Endometrial microvascular endothelial cells (primary cell): ENCODE results near the gene TRAK2. TPM values are rescaled to one million over a fixed set of nuclear protein-coding genes. Genes with fewer than 3 reads are reported as not detected.

Source experiments
- in situ Hi-C: cut with HindIII; loops from 2 replicates; pipeline ENCODE4 v1.10.0; 2017; ENCODE audit warnings: low sequenced_read_pairs, low pct_unique_long_range_greater_than_20kb; ENCODE audit errors: inconsistent ontology term
- total RNA-seq: library from RNA; depleted of rRNA; stranded (reverse); fragments of >200 nt; gene quantifications from one replicate; pipeline ENCODE4 v1.2.3, GENCODE V29; 2015; ENCODE audit errors: inconsistent ontology term

Gene TRAK2
- total RNA-seq, 1 donor from 2014 or later: 32.8 TPM

DNA sequence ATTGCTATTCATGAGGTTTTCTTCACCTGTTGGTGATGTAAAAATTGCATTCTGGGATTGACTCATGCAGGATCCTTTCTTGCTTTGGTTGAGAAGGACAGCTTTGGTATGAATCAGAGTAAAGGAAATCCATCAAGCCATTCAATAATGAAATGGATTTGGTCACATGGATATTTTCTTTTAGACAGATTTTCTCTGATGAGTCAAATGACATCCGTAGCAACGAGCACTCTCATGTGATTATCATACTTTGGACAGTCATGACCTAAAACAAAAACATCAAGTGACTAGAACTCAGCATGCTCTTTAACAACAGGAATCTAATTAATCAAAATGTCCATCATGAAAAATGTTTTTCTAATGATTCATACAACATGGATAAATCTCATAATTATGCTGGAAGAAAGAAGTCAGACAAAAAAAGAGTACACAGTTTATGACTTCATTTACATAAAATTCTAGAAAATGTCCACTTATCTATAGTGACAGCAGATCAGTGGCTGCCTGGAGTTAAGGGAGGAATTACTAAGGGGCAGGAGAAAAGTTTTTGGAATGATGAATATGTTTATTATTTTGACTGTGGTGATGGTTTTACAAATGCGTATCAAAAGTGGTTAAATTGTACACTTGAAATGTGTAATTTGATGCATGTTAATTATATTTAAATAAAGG lies 30.7 kb downstream of the TRAK2 start:
- in situ Hi-C loops: no loop called here

DNA sequence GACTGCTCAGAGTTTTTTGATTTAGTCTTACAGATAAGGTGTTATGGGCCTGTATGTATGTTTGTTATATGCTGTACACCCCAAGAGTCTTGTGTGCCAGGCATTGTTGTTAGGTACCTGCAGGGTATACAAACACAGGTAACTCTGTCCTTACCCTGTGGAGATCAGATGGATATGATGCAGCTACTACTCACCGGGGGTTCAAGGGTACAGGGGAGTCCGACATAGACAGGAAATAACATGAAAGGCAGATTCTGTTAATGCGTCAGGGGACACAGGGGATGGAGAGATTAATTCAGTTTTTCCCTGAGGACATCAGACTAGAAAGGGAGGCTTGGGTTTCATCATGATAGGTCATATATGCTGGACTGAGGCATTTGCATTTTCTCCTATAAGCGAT lies 31.3 kb downstream of the TRAK2 start:
- in situ Hi-C loops: no loop called here

DNA sequence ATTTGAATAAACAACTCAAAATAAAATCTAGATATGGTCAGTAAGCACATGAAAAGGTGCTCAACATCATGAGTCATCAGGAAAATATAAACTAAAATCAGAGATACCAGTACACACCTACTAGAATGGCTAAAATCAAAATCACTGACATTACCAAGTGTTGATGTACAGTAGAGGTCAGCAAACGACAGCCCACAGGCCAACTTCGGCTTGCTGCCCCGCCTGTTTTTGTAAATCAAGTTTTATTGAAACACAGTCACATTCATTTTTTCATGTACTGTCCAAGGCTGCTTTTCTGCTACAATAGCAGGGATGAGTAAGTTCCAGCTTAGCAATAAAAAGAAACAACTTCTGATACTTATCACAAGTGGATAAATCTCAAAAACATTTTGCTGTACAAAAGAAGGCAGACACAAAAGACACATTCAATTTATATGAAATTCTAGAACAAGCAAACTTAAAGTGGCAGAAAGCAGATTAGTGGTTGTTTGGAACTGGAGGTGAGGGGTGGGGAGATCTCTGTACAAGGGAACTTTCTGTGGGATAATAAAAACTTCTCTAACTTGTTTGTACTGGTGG lies 32.1 kb downstream of the TRAK2 start:
- in situ Hi-C loops: no loop called here

DNA sequence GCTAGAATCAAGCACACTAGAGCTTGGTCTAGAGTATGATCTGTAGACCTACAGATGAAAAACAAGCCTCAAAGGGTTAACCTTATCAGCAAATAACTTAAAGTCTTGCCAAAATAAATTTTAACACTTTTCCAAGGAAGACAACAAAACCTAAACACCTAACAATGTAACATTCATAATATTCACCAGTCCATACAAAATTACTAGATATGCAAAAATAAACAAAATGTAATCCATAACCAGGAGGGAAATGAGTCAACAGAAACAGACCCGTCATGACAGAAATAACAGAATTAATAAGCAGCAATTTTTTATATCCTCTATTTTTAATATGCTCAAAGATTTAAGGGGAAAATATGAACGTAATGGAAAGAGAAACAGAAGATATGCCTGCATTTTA lies 36.1 kb downstream of the TRAK2 start:
- in situ Hi-C loops: no loop called here

DNA sequence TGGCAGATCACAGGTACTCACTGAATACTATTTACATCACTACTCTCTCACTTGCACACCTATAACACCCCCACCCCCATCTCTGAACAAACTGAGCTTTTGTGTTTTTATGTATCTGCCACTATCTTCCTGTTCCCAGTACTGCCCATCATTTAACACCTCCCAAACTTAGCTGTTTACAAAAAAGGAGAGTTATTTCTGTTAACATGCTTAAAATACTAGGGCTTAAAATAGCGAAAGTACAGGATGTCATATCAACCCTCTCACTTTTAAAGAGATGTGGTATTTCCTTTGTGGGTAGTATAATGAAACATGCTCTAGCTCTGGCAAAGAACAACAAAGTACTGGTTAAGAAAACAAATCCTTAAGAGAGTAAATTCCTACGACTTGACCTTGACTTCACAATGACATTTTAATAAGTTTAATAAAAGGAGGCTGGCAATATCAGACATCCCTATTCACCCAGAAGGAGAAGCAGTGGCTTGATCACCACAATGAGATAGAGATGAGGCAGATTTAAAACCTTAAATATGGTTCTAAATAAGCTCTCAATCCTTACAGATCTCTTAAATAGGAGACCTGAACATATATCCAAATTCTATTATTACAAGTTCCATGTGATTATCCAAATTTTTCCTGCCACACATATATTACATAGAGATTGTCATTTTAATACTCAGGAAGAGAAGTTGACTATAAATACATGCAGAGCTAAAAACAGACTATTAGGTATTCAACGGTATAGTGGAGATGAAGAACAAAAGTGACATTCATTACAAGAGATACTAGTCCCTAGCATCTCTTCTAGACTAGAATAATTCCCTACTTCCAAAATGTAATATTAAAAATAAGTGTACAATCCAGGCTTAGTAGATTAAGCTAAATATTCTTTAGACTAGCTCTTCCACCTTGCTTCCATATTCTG lies 36.9 kb downstream of the TRAK2 start:
- in situ Hi-C loops: no loop called here

DNA sequence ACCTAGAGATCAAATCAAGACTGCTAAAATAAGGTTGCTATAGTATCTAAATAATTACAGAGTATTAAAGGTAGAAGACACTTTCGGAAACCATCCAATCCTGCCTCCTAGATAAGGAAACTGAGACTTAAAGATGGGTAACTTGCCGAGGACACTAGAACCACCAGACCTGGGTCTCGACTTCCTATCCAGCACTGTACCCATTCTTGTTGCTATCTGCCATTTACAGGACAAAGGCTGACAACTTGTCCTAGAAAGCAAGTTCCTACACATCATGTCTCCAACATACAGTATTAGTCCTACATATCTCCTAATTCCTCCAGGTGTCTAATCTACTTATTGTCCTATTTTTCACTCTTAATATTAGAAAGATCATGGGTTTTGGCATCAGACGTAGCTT lies 37.7 kb downstream of the TRAK2 start:
- in situ Hi-C loops: no loop called here

DNA sequence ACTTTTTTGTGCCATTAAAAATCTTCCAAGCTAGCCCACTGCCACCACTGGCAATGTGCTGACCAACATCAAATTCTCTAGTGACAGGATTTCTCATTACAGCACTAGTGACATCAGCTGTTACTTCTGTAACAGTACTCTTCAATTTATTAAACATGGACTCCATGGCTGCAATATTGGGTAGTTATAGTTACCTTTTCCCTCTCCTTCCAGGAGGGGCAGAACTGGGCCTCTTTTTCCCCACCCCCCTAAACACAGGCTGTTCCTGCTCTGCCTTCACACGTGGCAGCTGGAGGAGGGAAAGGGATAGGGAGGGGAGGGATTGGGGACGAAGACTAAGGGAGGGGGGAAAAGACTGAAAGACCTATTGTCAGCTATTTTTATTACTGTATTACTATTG lies 38.1 kb downstream of the TRAK2 start:
- in situ Hi-C loops: no loop called here

DNA sequence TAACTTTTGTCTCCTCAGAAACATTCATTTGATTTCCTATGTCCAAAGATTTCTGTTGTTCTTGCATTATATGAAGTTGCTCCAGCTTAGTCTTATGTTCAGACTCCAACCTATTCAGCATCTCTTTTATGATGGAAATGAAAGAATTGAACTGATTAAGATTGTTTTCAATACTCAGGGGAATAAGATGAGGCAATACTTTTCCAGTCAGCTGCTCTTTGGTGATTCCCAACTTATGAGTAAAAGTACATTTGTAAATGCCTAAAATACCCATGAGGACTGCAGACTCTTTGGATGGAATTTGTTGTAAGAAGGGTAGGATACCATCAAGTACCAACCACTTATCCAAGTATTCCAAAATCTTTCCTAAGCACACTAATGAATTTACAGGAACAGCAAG lies 39.8 kb downstream of the TRAK2 start:
- in situ Hi-C loops: no loop called here

DNA sequence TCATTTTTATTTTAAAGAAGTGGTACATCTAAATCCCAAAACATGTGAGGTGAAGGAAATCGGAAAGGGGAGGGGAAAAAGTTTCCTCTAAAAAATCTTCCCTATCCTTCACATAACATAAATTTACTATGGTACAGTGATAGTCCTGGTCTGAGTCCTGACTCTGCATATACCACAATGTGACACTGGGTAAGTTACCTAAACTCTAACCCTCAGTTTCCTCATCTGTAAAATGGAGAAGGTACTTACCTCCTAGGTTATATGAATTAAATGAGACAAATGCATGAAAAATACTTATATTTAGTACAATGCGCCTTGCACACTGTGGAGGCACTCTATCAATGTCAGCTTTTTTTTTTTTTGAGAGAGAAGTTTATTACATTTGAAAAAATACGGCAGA lies 42.3 kb downstream of the TRAK2 start:
- in situ Hi-C loops: no loop called here

DNA sequence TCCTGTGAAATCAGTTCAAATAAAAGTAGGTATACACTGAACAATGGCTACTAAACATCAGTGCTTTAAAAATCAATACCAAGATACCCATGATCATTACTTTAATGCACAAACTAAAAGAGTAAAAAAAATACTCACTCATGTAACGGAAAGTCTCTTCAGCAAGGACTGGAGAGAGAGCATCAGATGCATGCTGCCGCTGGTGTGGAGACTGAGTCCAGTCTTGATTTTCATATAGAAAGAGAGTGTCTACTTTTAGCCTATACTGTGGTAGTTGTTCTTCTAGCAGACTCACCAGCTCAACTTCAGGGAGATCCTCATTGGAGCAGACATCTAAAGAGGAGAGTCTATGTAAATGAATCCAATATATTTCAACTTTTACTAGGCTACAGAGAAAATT lies 44.0 kb downstream of the TRAK2 start:
- in situ Hi-C loops: no loop called here

DNA sequence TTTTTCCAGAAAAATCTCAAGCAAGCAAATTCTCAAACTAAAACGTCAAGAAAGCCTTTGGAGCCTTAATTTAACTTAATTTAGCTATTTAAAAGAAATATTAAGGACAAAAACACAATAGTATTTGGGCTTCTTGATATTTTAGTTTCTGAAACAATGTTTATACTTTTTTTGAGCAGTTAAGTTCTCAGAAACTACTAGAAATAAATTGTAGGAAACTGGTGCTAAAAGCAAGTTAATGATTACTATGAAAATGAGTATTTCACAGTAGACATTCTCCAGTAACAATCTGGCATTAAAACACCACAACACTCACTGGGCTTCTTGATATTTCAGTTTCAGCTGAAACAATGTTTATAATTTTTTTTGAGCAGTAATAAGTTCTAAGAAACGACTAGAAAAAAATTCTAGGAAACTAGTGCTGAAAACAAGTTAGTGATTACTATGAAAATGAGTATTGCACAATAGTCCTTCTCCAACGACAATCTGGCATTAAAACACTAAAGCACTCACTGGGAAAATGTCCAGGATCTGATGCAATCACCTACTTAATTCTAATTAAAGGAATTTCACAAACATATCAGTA lies 45.1 kb downstream of the TRAK2 start:
- in situ Hi-C loops: no loop called here

DNA sequence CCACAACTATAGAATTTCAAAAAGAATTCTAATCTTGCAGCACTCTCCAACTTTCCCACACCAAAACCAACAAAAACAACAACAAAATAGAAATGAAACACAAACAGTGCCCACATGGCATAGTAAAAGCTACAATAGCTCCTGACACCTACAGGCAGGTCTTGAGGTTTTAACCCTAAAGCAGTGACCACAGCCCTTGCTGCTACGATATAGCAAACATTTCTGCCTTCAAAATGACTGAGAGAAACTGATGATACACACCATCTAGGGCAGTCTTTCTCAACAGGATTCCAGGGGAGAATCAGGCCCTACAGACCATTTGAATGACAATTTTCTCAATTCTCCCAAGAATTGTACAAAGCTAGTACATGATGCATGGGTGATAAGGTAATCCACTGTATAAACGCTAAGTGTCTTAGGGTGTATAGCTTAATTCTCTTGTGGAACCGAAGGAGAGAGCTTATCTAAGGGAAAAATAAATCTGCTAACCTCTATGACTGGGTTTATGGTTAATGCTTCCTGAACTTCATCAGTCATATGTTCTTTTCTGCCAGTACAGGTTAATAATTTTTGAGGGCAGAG lies 46.5 kb downstream of the TRAK2 start:
- in situ Hi-C loops: no loop called here

DNA sequence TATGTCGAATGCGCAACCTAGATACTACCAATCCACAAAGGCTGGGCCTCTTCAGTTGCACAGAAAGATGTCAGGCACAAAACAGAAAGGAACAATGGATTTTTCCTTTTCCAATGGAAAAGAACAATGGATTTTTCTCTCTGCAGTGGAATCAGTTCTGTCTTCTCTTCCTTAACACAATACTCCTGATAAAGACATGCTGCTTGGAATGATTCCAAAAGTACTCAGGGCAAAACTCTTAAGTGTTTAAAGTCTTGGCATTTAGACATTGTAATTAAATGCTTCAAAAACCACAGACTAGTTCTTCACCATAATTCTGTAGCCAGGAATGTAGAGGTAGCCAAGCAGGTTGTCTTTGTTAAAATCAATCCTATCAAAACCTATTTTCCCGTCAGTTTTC lies 47.4 kb downstream of the TRAK2 start:
- in situ Hi-C loops: no loop called here

DNA sequence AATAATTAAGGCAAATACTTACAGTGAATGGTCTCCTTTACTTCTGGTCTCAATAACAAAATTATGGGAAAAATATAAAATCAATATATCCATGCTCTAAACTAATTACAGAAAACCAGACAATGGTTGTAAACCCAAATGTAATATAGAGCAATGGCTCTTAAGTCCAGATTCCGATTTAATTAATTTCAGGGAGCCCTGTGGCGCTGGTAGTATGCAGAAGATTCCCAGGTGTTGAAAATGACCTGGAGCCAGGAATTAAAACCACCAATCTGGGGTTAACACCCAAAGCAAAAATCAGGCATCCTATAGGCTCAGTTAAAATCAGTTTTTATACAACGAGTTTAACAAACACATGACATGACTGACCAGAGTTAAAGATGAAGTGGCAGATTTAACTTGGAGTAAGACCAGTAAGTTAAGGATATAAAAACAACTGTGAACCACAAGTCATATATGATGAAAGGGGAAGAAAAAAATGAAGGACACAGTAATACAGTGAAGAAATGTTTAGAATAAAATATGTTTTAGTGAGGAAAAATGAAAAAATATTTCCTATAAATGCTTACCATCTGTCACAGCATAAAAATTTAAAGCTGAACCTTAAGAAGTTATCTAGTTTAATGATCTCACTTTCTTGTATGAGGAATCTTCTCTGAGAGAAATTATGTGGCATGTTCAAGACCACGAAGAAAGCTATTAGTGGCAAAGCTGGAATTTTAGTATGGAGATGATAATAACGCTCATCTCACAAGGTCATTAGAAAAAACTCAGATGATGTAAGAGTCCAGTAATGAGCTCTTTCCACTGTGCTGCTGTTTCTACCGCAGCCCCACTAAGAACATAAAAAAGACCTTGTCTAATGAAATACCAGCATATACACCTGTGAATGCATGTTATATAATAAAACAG lies 48.4 kb downstream of the TRAK2 start:
- in situ Hi-C loops: no loop called here

DNA sequence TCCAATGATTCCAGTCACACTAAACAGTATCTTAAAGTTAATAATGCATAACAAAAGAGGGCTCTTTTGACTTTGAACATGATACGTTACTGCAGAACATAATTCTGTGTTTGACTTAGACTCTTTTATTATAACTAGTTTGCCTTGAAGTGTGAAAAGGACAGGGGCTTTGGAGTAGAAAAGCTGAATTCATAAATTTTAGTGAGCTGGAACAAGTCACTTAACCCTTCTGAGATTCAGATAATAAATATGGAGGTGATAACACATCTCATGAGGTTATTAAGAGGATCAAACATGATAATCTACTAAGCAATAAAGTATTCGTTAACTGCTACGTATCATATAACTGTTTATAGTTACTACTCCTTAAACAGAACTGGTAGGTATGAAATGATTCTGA lies 49.4 kb downstream of the TRAK2 start:
- in situ Hi-C loops: no loop called here

DNA sequence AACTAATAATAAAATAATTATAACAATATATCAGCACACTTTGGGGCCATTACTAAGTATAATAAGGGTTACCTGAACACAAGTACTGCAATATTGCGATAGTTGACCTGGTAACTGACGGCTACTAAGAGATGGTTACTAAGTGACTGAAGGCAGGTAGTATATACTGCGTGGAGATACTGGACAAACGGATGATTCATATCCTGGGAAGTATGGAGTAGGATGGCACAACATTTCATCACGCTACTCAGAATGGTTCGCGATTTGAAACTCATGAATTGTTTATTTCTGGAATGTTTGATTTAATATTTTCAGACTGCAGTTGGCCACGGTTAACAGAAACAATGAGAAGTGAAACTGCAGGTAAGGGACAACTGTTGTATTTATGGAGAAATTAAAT lies 54.7 kb downstream of the TRAK2 start:
- in situ Hi-C loops: no loop called here

DNA sequence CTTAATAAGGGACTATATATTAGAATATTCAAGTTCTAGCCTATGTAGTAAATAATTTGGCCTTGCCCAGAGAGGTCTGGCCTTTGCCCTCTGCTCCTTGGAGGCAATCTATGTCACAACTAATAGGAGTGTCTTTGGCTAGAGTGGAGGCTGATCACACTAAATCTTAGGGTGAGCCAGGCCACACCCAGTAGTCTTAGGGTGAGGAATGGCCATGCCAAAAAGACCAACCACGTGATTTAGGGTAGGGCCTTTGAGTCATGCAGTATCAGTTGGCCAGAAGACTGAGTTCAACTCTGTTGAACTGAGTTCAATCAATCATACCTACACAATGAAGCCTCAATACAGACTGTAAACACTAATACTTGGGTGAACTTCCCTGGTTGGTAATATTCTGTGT lies 68.1 kb downstream of the TRAK2 start:
- in situ Hi-C loops: no loop called here
